Measurements from ENCODE around the gene RALB. TPM values are rescaled to one million over a fixed set of nuclear protein-coding genes. Genes with fewer than 3 reads are reported as not detected.

The RALB gene
- total and polyA plus RNA-seq, 2 of the 4 experiments (the other 2 are of a cell fraction): 53.6 to 54.7 TPM

DNA sequence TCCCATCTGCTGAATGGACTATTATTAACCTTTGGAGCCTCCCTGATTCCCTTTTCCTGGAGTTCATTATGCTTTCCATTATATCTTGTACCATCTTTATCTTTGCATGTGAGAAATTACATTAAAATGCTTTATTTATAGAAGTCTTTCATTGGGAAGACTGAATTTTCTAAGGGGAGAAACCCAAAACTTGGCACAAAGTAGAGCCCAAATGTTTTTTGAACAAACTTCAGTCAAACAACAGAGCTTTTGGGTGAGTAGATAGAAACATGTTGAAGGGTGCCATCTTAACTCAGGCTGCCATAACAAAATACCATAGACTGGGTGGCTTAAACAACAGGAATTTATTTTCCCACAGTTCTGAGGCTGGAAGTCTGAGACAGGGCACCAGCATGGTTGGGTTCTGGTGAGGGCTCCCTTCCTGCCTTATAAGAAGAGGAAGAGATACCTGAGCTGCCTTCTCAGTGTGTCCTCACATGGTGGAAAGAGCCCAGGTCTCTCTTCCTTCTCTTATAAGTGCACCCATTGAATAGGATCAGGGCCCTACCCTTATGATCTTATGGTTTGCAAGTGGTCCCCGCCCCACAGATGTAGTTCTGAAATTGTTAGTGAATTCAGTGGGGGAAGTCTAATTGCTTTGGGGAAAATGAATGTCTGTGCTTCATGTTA lies 19.2 kb downstream of the RALB start:
- TF ChIP-seq, protein P1, sequence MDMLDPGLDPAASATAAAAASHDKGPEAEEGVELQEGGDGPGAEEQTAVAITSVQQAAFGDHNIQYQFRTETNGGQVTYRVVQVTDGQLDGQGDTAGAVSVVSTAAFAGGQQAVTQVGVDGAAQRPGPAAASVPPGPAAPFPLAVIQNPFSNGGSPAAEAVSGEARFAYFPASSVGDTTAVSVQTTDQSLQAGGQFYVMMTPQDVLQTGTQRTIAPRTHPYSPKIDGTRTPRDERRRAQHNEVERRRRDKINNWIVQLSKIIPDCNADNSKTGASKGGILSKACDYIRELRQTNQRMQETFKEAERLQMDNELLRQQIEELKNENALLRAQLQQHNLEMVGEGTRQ (IDR thresholded peaks at IDR 0.05; ENCODE audit: low read depth, low read length): no peak
- TF ChIP-seq SMC3 (IDR thresholded peaks at IDR 0.05; ENCODE audit: low read depth, low read length) (no peak), POLR2A (IDR thresholded peaks at IDR 0.05; ENCODE audit: low read depth, low read length) (no peak), CHD1 (IDR thresholded peaks at IDR 0.05; ENCODE audit: low read depth, low read length) (no peak), CEBPB (IDR thresholded peaks at IDR 0.05; ENCODE audit: low read depth, low read length) (no peak), NFE2L2 (IDR thresholded peaks at IDR 0.05; ENCODE audit: low read depth, low read length) (no peak), RFX5 (IDR thresholded peaks at IDR 0.05; ENCODE audit: low read depth, low read length) (no peak), MAFK (IDR thresholded peaks at IDR 0.05; ENCODE audit: low read depth, low read length) (no peak), BHLHE40 (IDR thresholded peaks at IDR 0.05; ENCODE audit: low read depth, low read length) (no peak), FOS (IDR thresholded peaks at IDR 0.05; ENCODE audit: low read depth, low read length) (no peak), MXI1 (IDR thresholded peaks at IDR 0.05; ENCODE audit: borderline replicate concordance, low read depth, low read length) (no peak), RCOR1 (IDR thresholded peaks at IDR 0.05; ENCODE audit: insufficient replicate concordance, low read length) (no peak), RAD21 (IDR thresholded peaks at IDR 0.05; ENCODE audit: low read length) (no peak), MAZ (IDR thresholded peaks at IDR 0.05; ENCODE audit: borderline replicate concordance, low read depth, low read length) (no peak)
- TF ChIP-seq, protein P2, sequence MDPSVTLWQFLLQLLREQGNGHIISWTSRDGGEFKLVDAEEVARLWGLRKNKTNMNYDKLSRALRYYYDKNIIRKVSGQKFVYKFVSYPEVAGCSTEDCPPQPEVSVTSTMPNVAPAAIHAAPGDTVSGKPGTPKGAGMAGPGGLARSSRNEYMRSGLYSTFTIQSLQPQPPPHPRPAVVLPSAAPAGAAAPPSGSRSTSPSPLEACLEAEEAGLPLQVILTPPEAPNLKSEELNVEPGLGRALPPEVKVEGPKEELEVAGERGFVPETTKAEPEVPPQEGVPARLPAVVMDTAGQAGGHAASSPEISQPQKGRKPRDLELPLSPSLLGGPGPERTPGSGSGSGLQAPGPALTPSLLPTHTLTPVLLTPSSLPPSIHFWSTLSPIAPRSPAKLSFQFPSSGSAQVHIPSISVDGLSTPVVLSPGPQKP (IDR thresholded peaks at IDR 0.05; ENCODE audit: borderline replicate concordance, low read depth, low read length): no peak
- TF ChIP-seq, protein P3, sequence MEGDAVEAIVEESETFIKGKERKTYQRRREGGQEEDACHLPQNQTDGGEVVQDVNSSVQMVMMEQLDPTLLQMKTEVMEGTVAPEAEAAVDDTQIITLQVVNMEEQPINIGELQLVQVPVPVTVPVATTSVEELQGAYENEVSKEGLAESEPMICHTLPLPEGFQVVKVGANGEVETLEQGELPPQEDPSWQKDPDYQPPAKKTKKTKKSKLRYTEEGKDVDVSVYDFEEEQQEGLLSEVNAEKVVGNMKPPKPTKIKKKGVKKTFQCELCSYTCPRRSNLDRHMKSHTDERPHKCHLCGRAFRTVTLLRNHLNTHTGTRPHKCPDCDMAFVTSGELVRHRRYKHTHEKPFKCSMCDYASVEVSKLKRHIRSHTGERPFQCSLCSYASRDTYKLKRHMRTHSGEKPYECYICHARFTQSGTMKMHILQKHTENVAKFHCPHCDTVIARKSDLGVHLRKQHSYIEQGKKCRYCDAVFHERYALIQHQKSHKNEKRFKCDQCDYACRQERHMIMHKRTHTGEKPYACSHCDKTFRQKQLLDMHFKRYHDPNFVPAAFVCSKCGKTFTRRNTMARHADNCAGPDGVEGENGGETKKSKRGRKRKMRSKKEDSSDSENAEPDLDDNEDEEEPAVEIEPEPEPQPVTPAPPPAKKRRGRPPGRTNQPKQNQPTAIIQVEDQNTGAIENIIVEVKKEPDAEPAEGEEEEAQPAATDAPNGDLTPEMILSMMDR (conservative IDR thresholded peaks at IDR 0.05; ENCODE audit: low read depth, low read length): no peak
- Histone ChIP-seq H3K4me1 (ENCODE audit: control insufficient read depth, insufficient read depth, low read length) (0 out of 2 replicates have a peak, but pooled peaks cover 2% of the 10 kb centered on the region), H3K18ac (ENCODE audit: low read depth, low read length) (no peak overlapping the region), H3K23ac (ENCODE audit: low read depth, low read length) (no peak overlapping the region), H2BK120ac (ENCODE audit: low read depth, low read length) (no peak overlapping the region), H2AFZ (replicated peaks; ENCODE audit: low read length, poor library complexity) (no peak overlapping the region), H3K4me2 (ENCODE audit: low read depth, low read length) (no peak overlapping the region), H3K9me3 (ENCODE audit: control insufficient read depth, insufficient read depth, low read length) (peaks cover 4% of the 10 kb centered on the region; the same call in 1 of the 2 replicates), H3K79me1 (ENCODE audit: low read depth in 1 of 2, low read length in 2 of 2) (peaks cover 59 to 81% of the 10 kb centered on the region in 2 experiments), H4K91ac (ENCODE audit: insufficient read depth, low read depth, low read length) (no peak overlapping the region), H3K4ac (ENCODE audit: low read depth, low read length) (no peak overlapping the region), H3K14ac (replicated peaks; ENCODE audit: low read depth, low read length) (no peak overlapping the region), H2BK5ac (ENCODE audit: low read depth, low read length, poor library complexity, severe bottlenecking) (no peak overlapping the region), H3K9ac (ENCODE audit: low read depth, low read length) (no peak overlapping the region), H3K9me1 (ENCODE audit: insufficient read depth, low read length) (no peaks in the 10 kb centered on the region; the same call in 1 of the 2 replicates), H3K4me3 (ENCODE audit: insufficient read depth, low read depth, low read length) (no peak overlapping the region), H3K36me3 (ENCODE audit: control insufficient read depth, insufficient read depth, low read length) (peaks cover 4% of the 10 kb centered on the region; the same call in 1 of the 2 replicates), H2AK5ac (ENCODE audit: low read depth, low read length) (no peak overlapping the region), H2BK20ac (ENCODE audit: low read depth, low read length) (no peak overlapping the region), H4K20me1 (ENCODE audit: insufficient read depth, low read length) (peaks cover 41% of the 10 kb centered on the region), H3K27ac (ENCODE audit: insufficient read depth, low read length) (no peak overlapping the region), H4K5ac (ENCODE audit: low read depth, low read length) (no peak overlapping the region), H2BK15ac (ENCODE audit: low read depth, low read length) (no peak overlapping the region), H2AK9ac (replicated peaks; ENCODE audit: low read depth, low read length, poor library complexity) (no peak overlapping the region), H3K27me3 (ENCODE audit: control insufficient read depth, insufficient read depth, low read length) (no peaks in the 10 kb centered on the region), H3K56ac (ENCODE audit: extremely low read depth, insufficient read depth, low read length) (no peak overlapping the region), H4K8ac (ENCODE audit: low read depth in 2 of 2, low read length in 2 of 2) (no peak overlapping the region)
- DNase-seq (no peak), ATAC-seq (ENCODE audit: low read depth) (no peak)
- intact Hi-C loops (cut with micrococcal nuclease) (no loop called here), in situ Hi-C loops (cut with MboI; ENCODE audit: low sequenced_read_pairs) (no loop called here), dilution Hi-C loops (cut with HindIII; ENCODE audit: low sequenced_read_pairs, unreplicated experiment) (no loop called here)
- CTCF ChIA-PET: interaction anchor here (0.7 kb wide), 1 partner anchor 12 kb away, joined by 4 read pairs; no protein-coding TSS in a partner anchor
- no TSS peak for BruUV-seq (replicated peaks)
- POLR2A ChIA-PET (ENCODE audit: unreplicated experiment): no interaction called here
- 100% methylated on average over 1 of the region's 1 CpG; no CpG with 5 or more reads in 1 of the 2 experiments for WGBS, 2 experiments (ENCODE audit: extremely low coverage in 2 of 2, insufficient read length in 1 of 2)
